ENCODE results near the gene COL19A1.

GRCh38 chr6:69935079-69935478 lies 68.7 kb downstream of the COL19A1 start:
- TF ChIP-seq CTCF (conservative IDR thresholded peaks at IDR 0.05): no peak
- TF ChIP-seq EZH2 (IDR thresholded peaks at IDR 0.05; ENCODE audit: low read depth): no peak

All from PC-9 (cell line).